Epidermal melanocyte (primary cell): Measurements from ENCODE around the gene PLXNA2.

Experiments
- DNase-seq: peaks from one replicate; pipeline ENCODE4 v3.0.0; 2011; ENCODE audit warnings: low spot score; ENCODE audit not compliant: insufficient read length

The PLXNA2 gene

DNA sequence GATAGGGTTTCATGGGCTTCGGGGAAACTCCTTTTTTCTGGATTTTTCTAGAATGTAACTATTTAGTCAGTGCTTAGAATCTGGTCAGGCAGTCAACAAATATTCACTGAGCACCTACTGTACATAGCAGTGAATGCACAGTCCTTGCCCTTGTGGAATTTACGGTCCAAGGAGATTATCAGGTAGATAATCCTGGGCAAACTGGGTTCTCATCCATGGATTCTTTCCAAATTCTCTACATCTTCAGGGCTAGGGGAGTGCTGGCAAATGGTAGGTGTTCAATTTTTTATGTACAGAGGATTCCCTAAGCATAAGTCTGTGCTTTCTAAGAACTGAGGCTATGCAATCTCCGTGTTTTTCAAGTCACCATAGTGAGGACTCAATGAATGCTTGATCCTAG lies 192.5 kb downstream of the PLXNA2 start:
- DNase-seq: no peak

GRCh38 chr1:208048904-208049303 lies 195.3 kb downstream of the PLXNA2 start:
- no peak for DNase-seq

- no peak for DNase-seq
These were observed 196.2 kb downstream of the PLXNA2 start for GRCh38 chr1:208047975-208048374.

DNA sequence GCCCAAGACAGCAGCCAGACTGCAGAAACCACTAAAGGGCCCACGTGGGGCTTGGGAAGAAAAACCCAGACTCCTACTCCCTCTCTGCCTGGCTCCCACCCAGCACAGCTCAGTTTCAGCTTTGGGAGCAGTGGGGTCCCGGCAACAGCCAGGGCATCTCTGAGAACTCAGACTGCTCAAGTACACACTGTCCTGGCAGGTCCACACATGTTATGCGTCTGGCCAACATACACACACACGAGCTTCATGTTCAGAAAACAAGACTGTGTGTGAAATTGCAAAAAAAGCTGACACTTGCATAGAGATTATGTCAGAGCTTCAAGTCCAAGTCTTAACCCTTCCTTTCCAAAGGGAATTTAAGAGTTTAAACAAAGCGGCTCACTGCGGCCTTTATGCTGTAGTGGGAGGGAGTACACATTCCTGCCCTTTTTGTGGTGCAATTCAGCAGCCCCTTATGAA lies 196.7 kb downstream of the PLXNA2 start:
- no peak for DNase-seq

- no peak for DNase-seq
These were observed 198.5 kb downstream of the PLXNA2 start for GRCh38 chr1:208045463-208046260.

GRCh38 chr1:208044589-208045462 lies 199.4 kb downstream of the PLXNA2 start:
- DNase-seq: no peak

GRCh38 chr1:208043691-208044181 lies 200.4 kb downstream of the PLXNA2 start:
- no peak for DNase-seq

- DNase-seq: no peak
These were observed 201.3 kb downstream of the PLXNA2 start for GRCh38 chr1:208042868-208043267.

DNA sequence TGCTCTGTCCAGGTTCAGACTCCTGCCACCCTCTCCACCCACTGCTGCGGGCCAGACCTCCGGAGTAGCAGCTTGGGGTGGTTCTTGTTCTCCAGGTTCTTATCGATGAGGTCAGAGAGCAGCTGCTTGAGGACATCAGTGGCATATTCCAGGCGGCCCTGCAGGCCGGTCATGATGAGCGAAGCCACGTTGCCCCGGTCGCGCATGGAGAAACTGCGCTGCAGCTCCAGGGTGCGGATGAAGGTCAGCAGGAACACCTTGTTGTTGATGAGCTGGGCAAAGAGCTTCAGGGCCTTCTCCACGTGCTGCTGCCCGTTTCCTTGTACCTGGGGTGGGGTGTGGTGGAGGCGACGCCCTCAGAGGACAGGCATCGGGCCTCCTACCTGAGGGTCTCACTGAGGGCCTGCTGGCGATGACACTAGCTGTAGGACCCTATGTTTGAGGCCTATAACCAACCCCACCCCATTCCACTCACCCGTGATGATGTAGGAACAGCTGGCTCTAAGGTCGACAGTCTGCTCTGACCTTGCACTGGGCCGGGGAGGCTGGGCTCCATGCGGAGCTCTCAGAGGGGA lies 202.1 kb downstream of the PLXNA2 start:
- DNase-seq: no peak

GRCh38 chr1:208041505-208041904 lies 202.7 kb downstream of the PLXNA2 start:
- no peak for DNase-seq

DNA sequence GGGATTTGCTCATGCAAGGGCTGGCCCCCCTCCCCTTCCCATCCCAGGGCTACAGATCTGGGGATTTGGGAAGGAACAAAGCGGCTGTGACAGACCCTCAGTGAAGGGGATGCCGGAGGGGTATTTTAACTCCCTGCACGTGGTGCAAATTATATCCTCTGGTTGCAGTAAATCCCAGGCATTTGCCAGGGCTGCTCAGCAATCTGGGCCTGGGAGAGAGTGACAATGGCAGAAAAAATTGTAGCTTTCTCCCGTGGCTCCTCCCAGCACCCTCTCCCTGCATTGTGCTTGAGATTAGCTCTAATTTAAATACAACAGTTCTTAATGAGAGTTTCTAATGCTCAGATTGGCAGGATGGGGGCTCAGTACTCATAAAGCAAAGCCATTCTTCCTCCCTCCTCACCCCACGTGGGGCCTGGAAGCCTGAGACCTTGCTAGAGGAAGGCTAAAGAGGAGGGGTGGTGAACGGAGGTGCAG lies 203.3 kb downstream of the PLXNA2 start:
- no peak for DNase-seq

- no peak for DNase-seq
These were observed 204.4 kb downstream of the PLXNA2 start for GRCh38 chr1:208039536-208040332.

DNA sequence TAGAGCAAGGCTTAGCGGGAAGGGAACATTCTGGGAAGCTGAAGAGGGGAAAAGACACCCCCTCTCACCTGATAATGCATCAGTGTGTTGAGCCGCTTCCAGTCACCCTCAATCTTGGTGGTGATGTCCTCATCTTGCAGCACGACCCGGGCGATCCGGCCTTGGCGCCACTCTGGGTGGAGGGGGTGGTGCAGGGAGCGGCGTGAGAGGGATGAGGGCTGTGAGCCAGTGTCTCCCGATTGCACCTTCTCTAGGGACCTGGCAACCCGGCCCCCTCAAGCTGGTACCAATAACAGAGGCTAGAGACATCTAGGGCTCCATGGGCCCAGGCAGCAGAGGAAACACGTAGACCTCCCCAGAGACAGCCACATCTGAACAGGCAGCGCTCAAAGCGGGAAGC lies 205.9 kb downstream of the PLXNA2 start:
- no peak for DNase-seq

DNA sequence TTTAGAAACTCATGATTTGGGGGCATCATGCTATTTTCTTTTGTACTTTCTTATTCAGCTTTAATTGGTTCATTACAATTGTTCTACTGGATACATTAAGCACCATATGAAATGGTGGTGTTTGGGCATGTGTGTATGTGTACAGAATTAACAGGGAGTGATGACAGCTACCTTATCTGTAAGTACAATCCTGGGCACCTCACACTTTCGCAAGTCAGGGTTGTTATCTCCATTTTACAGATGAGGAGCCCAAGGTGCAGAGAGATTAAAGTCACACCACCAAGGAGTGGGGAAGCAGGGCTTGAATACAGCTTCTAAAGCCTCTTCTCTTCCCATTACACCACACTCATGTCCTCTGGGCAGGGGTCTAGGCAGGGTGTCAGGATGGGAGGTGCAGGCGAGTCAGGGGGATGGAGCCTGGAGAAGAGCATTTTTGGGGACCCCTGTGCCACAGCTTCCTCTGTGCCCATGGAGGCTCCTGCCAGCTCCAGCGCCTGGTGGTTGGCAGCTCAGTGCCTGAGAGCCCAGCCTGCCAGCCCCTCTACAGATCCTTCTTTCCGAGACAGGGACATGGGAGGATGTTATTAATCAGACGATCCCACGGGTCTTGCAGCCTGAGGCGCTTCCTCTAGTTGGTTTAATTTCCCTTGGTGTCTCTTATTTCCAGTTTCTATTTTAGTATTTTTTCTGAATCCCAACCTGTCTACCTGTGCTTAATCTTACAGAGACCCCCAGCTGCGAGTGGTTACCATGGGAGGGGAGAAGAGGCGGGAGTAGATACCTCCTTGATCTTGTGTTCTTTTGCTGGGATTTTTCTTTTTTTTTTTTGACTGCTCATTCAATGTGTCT lies 207.0 kb downstream of the PLXNA2 start:
- no peak for DNase-seq

- no peak for DNase-seq
These were observed 207.9 kb downstream of the PLXNA2 start for GRCh38 chr1:208036106-208036808.

GRCh38 chr1:208034135-208034534 lies 210.0 kb downstream of the PLXNA2 start:
- no peak for DNase-seq

- no peak for DNase-seq
These were observed 210.9 kb downstream of the PLXNA2 start for GRCh38 chr1:208033236-208033635.

- no peak for DNase-seq
These were observed 212.3 kb downstream of the PLXNA2 start for GRCh38 chr1:208031932-208032320.

GRCh38 chr1:208031316-208031931 lies 212.8 kb downstream of the PLXNA2 start:
- DNase-seq: no peak
